Ishikawa (cell line): ENCODE data around the gene NTM.

Source experiments
- CREB1 ChIP-seq: IDR thresholded peaks from 2 replicates; pipeline ENCODE4 v1.6.1; 2012; ENCODE audit warnings: low read depth
- RAD21 ChIP-seq: IDR thresholded peaks from 2 replicates; pipeline ENCODE4 v1.6.1; 2012; ENCODE audit warnings: low read depth
- TF ChIP-seq, protein P1 (sequence below): IDR thresholded peaks from 2 replicates; pipeline ENCODE4 v1.6.1; 2012; ENCODE audit warnings: low read depth, mild to moderate bottlenecking

DNA sequence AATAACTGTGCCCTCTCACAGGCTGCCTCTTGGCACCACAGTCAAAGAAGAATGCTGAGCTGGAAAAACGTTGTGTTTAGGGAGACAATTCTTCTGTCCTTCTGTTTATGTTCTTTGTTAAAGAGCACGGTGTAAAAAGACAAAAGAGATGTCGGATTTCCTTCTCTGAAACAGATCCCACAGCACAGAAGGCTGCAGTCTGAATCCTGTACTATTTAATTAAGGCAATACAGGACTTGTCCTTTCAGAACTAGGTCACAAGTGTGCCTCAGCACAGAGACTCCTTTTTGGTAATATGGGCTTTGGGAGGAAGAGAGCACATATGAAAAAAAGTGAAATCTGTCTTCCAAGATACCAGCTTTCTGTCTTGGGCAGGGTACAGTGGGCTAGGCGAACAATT, 201.2 kb downstream of the NTM start:
- no peak for TF ChIP-seq RAD21
- TF ChIP-seq, protein P1, sequence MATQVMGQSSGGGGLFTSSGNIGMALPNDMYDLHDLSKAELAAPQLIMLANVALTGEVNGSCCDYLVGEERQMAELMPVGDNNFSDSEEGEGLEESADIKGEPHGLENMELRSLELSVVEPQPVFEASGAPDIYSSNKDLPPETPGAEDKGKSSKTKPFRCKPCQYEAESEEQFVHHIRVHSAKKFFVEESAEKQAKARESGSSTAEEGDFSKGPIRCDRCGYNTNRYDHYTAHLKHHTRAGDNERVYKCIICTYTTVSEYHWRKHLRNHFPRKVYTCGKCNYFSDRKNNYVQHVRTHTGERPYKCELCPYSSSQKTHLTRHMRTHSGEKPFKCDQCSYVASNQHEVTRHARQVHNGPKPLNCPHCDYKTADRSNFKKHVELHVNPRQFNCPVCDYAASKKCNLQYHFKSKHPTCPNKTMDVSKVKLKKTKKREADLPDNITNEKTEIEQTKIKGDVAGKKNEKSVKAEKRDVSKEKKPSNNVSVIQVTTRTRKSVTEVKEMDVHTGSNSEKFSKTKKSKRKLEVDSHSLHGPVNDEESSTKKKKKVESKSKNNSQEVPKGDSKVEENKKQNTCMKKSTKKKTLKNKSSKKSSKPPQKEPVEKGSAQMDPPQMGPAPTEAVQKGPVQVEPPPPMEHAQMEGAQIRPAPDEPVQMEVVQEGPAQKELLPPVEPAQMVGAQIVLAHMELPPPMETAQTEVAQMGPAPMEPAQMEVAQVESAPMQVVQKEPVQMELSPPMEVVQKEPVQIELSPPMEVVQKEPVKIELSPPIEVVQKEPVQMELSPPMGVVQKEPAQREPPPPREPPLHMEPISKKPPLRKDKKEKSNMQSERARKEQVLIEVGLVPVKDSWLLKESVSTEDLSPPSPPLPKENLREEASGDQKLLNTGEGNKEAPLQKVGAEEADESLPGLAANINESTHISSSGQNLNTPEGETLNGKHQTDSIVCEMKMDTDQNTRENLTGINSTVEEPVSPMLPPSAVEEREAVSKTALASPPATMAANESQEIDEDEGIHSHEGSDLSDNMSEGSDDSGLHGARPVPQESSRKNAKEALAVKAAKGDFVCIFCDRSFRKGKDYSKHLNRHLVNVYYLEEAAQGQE: no peak
- TF ChIP-seq CREB1: no peak
